H9 (cell line): ENCODE measurements around the gene PGLYRP2. TPM values are rescaled to one million over a fixed set of nuclear protein-coding genes. Genes with fewer than 3 reads are reported as not detected.

ENCODE experiments used
- DNase-seq: peaks from one replicate; pipeline ENCODE4 v3.0.0-alpha.2; 2017
- H2AFZ ChIP-seq: one replicate; pipeline ENCODE4 v1.6.1; 2013; ENCODE audit warnings: mild to moderate bottlenecking, low read length, control low read depth, moderate library complexity
- H2AK5ac ChIP-seq: 2 replicates; pipeline ENCODE4 v1.6.1; 2013; ENCODE audit warnings: low read length, control low read depth, mixed read lengths; ENCODE audit not compliant: insufficient read length
- H2BK120ac ChIP-seq: one replicate; pipeline ENCODE4 v1.6.1; 2013; ENCODE audit warnings: low read depth, mild to moderate bottlenecking, low read length, control low read depth, inconsistent platforms; ENCODE audit not compliant: poor library complexity, severe bottlenecking
- H2BK12ac ChIP-seq: 2 replicates; pipeline ENCODE4 v1.6.1; 2013; ENCODE audit warnings: low read length, control low read depth, mixed read lengths, low read depth; ENCODE audit not compliant: insufficient read length
- H2BK15ac ChIP-seq: 2 replicates; pipeline ENCODE4 v1.6.1; 2013; ENCODE audit warnings: low read depth, low read length, control low read depth
- H2BK20ac ChIP-seq: one replicate; pipeline ENCODE4 v1.6.1; 2013; ENCODE audit warnings: low read depth, mild to moderate bottlenecking, low read length, control low read depth, inconsistent platforms; ENCODE audit not compliant: poor library complexity, severe bottlenecking
- H2BK5ac ChIP-seq: 2 replicates; pipeline ENCODE4 v1.6.1; 2013; ENCODE audit warnings: low read length, control low read depth, mixed read lengths; ENCODE audit not compliant: insufficient read length
- H3K14ac ChIP-seq: 2 replicates; pipeline ENCODE4 v1.6.1; 2013; ENCODE audit warnings: low read length, control low read depth; ENCODE audit not compliant: insufficient read depth
- H3K18ac ChIP-seq: 2 replicates; pipeline ENCODE4 v1.6.1; 2013; ENCODE audit warnings: low read depth, mild to moderate bottlenecking, mixed read lengths, low read length, control low read depth; ENCODE audit not compliant: insufficient read length
- H3K23ac ChIP-seq: 2 replicates; pipeline ENCODE4 v1.6.1; 2013; ENCODE audit warnings: low read length, control low read depth, mixed read lengths, low read depth; ENCODE audit not compliant: insufficient read length
- H3K23me2 ChIP-seq: 2 replicates; pipeline ENCODE4 v1.6.1; 2013; ENCODE audit warnings: low read depth, mild to moderate bottlenecking, mixed read lengths, low read length, control low read depth; ENCODE audit not compliant: insufficient read length, poor library complexity, severe bottlenecking
- H3K27ac ChIP-seq: 2 replicates; pipeline ENCODE4 v1.5.1; 2013; ENCODE audit warnings: low read length, control low read depth, mixed read lengths, low read depth; ENCODE audit not compliant: insufficient read length
- H3K27me3 ChIP-seq: 2 replicates; pipeline ENCODE4 v1.6.1; 2013; ENCODE audit warnings: low read length, control low read depth, inconsistent platforms; ENCODE audit not compliant: insufficient read depth
- H3K4ac ChIP-seq: 2 replicates; pipeline ENCODE4 v1.6.1; 2013; ENCODE audit warnings: low read depth, mild to moderate bottlenecking, control low read depth, inconsistent platforms, low read length, moderate library complexity
- H3K4me1 ChIP-seq: 2 replicates; pipeline ENCODE4 v1.6.1; 2013; ENCODE audit warnings: low read length, control low read depth, inconsistent platforms; ENCODE audit not compliant: insufficient read depth
- H3K4me2 ChIP-seq: 2 replicates; pipeline ENCODE4 v1.6.1; 2013; ENCODE audit warnings: low read length, control low read depth, mixed read lengths; ENCODE audit not compliant: insufficient read length, insufficient read depth
- H3K56ac ChIP-seq: 2 replicates; pipeline ENCODE4 v1.6.1; 2013; ENCODE audit warnings: low read depth, mild to moderate bottlenecking, mixed read lengths, low read length, control low read depth; ENCODE audit not compliant: insufficient read length
- H3K79me1 ChIP-seq: 2 replicates; pipeline ENCODE4 v1.6.1; 2013; ENCODE audit warnings: low read depth, mild to moderate bottlenecking, moderate library complexity, low read length, control low read depth, inconsistent platforms; ENCODE audit not compliant: insufficient read depth, poor library complexity, severe bottlenecking
- H3K79me2 ChIP-seq: 2 replicates; pipeline ENCODE4 v1.6.1; 2013; ENCODE audit warnings: low read length, control low read depth, inconsistent platforms; ENCODE audit not compliant: insufficient read depth
- H3K9ac ChIP-seq: 2 replicates; pipeline ENCODE4 v1.6.1; 2013; ENCODE audit warnings: low read length, control low read depth, mixed read lengths; ENCODE audit not compliant: insufficient read length; ENCODE audit errors: extremely low read depth
- H3K9me3 ChIP-seq: one replicate; pipeline ENCODE4 v1.6.1; 2013; ENCODE audit warnings: low read depth, low read length, inconsistent platforms; ENCODE audit not compliant: control insufficient read depth
- H3T11ph ChIP-seq: one replicate; pipeline ENCODE4 v1.6.1; 2013; ENCODE audit warnings: mild to moderate bottlenecking, low read length, control low read depth, inconsistent platforms
- H4K20me1 ChIP-seq: one replicate; pipeline ENCODE4 v1.6.1; 2013; ENCODE audit not compliant: control insufficient read depth, insufficient read length, insufficient read depth
- H4K5ac ChIP-seq: 2 replicates; pipeline ENCODE4 v1.6.1; 2013; ENCODE audit warnings: low read depth, mild to moderate bottlenecking, mixed read lengths, low read length, control low read depth; ENCODE audit not compliant: insufficient read length
- H4K8ac ChIP-seq: replicated peaks from 2 replicates; pipeline ENCODE4 v1.6.1; 2013; ENCODE audit warnings: low read length, control low read depth, mixed read lengths, low read depth; ENCODE audit not compliant: insufficient read length
- H4K91ac ChIP-seq: 2 replicates; pipeline ENCODE4 v1.6.1; 2013; ENCODE audit warnings: low read depth, mild to moderate bottlenecking, moderate library complexity, mixed read lengths, low read length, control low read depth; ENCODE audit not compliant: insufficient read length
- H3K27ac Mint-ChIP-seq, 3 experiments: 2 replicates in 2 of 3; 3 replicates in 1 of 3; pipeline ENCODE4 v1.8.0; 2020 to 2021; ENCODE audit warnings: mixed read lengths in 3 of 3, mild to moderate bottlenecking in 1 of 3, moderate library complexity in 1 of 3
- H3K27me3 Mint-ChIP-seq: 2 replicates; pipeline ENCODE4 v1.8.0; 2021; ENCODE audit warnings: low read depth, mild to moderate bottlenecking, moderate library complexity, mixed read lengths
- H3K36me3 Mint-ChIP-seq, 3 experiments: 2 replicates in 2 of 3; 3 replicates in 1 of 3; pipeline ENCODE4 v1.8.0; 2020 to 2021; ENCODE audit warnings: low read depth in 3 of 3, mixed read lengths in 3 of 3; ENCODE audit not compliant: insufficient read depth in 1 of 3
- H3K4me1 Mint-ChIP-seq, 2 experiments: 2 replicates each; pipeline ENCODE4 v1.8.0; 2020; ENCODE audit warnings: mixed read lengths in 2 of 2
- H3K4me3 Mint-ChIP-seq, 2 experiments: 2 replicates in 1 of 2; 3 replicates in 1 of 2; pipeline ENCODE4 v1.8.0; 2020 to 2021; ENCODE audit warnings: mild to moderate bottlenecking in 2 of 2, mixed read lengths in 2 of 2, moderate library complexity in 1 of 2
- H3K9me3 Mint-ChIP-seq, 2 experiments: 2 replicates in 1 of 2; 3 replicates in 1 of 2; pipeline ENCODE4 v1.8.0; 2020; ENCODE audit warnings: mild to moderate bottlenecking in 2 of 2, mixed read lengths in 2 of 2, moderate library complexity in 1 of 2
- WGBS: extraction: QIAGEN DNeasy Blood & Tissue Kit; methylation state at CpG from one replicate; pipeline ENCODE4 v1.1.7; 2013; ENCODE audit warnings: missing lambda C conversion rate, low lambda C conversion rate, mixed read lengths; ENCODE audit not compliant: insufficient read length; ENCODE audit errors: extremely low coverage; 5-methylcytosine and 5-hydroxymethylcytosine counted together
- total RNA-seq: library from RNA; stranded (reverse); gene quantifications from 2 replicates; pipeline ENCODE4 v1.2.1, GENCODE V29; 2021
- TF ChIP-seq, protein P1 (sequence below): fragments of 200-600 bp; sonication (generic); conservative IDR thresholded peaks from 3 replicates; pipeline ENCODE4 v1.8.0; 2021; ENCODE audit warnings: antibody characterized with exemption, mild to moderate bottlenecking

PGLYRP2 gene
- total RNA-seq, 1 experiment from 2014 or later = not detected

DNA sequence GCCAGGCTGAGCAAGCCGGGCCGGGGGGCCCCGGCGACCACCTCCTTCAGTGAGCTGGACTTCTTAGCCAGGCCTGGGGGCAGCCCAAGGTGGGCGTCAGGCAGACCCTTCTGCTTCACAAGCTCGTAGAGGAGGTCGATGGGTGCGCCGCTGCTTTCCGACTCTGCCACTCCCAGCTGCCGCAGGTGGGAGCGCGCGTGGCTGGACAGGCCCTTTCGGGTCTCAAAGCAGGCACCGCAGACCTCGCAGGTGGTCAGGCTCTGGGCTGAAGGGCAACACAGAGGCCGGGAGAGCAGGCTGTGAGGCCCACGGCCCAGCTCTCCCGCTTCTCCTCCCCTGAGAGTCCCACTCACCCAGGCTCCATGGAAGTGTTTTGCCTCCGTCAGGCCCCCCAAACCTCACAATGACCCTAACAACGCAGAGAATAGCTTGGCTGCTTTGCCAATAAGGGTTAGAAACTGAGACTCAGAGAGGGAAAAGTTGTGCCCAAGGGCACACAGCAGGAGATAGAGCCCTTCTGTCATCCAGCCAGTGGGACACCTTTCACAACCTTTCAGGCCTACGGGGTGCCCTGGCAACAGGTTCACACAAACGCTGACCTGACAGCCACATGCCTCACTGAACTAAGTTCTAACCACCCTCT, 49.4 kb downstream of the PGLYRP2 start:
- Histone ChIP-seq H3K9me3 (no peaks in the 10 kb centered on the region), H2AK5ac (no peak overlapping the region), H3K23ac (no peak overlapping the region), H3K4ac (no peak overlapping the region), H2BK5ac (no peak overlapping the region), H2BK15ac (no peak overlapping the region), H3K79me1 (peaks cover 6% of the 10 kb centered on the region), H2BK20ac (no peak overlapping the region), H3K4me1 (no peaks in the 10 kb centered on the region; the same call in 1 of the 2 replicates), H3K27me3 (no peaks in the 10 kb centered on the region), H3K4me2 (no peak overlapping the region), H3K27ac (no peak overlapping the region), H4K91ac (no peak overlapping the region), H3T11ph (no peak overlapping the region), H3K14ac (no peak overlapping the region), H4K8ac (no peak overlapping the region), H4K5ac (no peak overlapping the region), H2BK12ac (no peak overlapping the region), H4K20me1 (no peaks in the 10 kb centered on the region), H3K18ac (no peak overlapping the region), H2BK120ac (no peak overlapping the region), H3K79me2 (peaks cover 4% of the 10 kb centered on the region; the same call in 1 of the 2 replicates), H3K23me2 (peaks cover 15% of the 10 kb centered on the region), H2AFZ (no peak overlapping the region), H3K9ac (no peak overlapping the region), H3K56ac (no peak overlapping the region)
- no CpG with 5 or more reads among the region's 24 CpGs for WGBS
- Mint-ChIP-seq H3K27ac (peak overlapping the region in 1 of 3 experiments; percentile 42; a peak in 1 of 7 replicates), H3K9me3 (no peaks in the 10 kb centered on the region; a peak in 1 of 5 replicates), H3K36me3 (peaks cover 22 to 28% (median 24%) of the 10 kb centered on the region in 3 experiments), H3K4me3 (peak overlapping the region; percentile 70 to 98; a peak in 1 of 5 replicates), H3K27me3 (no peaks in the 10 kb centered on the region), H3K4me1 (peaks cover 20 to 22% of the 10 kb centered on the region in 2 experiments)
- no peak for DNase-seq
- TF ChIP-seq, protein P1, sequence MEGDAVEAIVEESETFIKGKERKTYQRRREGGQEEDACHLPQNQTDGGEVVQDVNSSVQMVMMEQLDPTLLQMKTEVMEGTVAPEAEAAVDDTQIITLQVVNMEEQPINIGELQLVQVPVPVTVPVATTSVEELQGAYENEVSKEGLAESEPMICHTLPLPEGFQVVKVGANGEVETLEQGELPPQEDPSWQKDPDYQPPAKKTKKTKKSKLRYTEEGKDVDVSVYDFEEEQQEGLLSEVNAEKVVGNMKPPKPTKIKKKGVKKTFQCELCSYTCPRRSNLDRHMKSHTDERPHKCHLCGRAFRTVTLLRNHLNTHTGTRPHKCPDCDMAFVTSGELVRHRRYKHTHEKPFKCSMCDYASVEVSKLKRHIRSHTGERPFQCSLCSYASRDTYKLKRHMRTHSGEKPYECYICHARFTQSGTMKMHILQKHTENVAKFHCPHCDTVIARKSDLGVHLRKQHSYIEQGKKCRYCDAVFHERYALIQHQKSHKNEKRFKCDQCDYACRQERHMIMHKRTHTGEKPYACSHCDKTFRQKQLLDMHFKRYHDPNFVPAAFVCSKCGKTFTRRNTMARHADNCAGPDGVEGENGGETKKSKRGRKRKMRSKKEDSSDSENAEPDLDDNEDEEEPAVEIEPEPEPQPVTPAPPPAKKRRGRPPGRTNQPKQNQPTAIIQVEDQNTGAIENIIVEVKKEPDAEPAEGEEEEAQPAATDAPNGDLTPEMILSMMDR = no peak
